ENCODE results near the gene DNAJC18.
"Not testable (repeated sequence)": the region's sequence is repeated elsewhere in the genome, so short reads cannot be mapped to it uniquely, and the experiment has no call there.

The DNAJC18 gene

GRCh38 chr5:139460455-139460854 is 21.1 kb upstream of the DNAJC18 start:
- no peak for DNase-seq

GRCh38 chr5:139459451-139459934 is 20.2 kb upstream of the DNAJC18 start:
- no peak for DNase-seq

- DNase-seq = peak; percentile 68
Observed at GRCh38 chr5:139458580-139459407, 19.5 kb upstream of the DNAJC18 start.

GRCh38 chr5:139457653-139458306 is 18.5 kb upstream of the DNAJC18 start:
- DNase-seq = no peak

- DNase-seq = no peak
Observed at GRCh38 chr5:139457241-139457640, 17.9 kb upstream of the DNAJC18 start.

- no peak for DNase-seq
Observed at GRCh38 chr5:139456776-139457175, 17.5 kb upstream of the DNAJC18 start.

- DNase-seq = no peak
Observed at GRCh38 chr5:139454568-139455290, 15.4 kb upstream of the DNAJC18 start.

- DNase-seq = no peak
Observed at GRCh38 chr5:139453683-139454567, 14.6 kb upstream of the DNAJC18 start.

- no peak for DNase-seq
Observed at GRCh38 chr5:139451878-139452660, 12.7 kb upstream of the DNAJC18 start.

GRCh38 chr5:139451176-139451575 is 11.9 kb upstream of the DNAJC18 start:
- no peak for DNase-seq

- DNase-seq = no peak
Observed at GRCh38 chr5:139446956-139447779, 7.8 kb upstream of the DNAJC18 start.

- DNase-seq = no peak
Observed at GRCh38 chr5:139445325-139446170, 6.2 kb upstream of the DNAJC18 start.

GRCh38 chr5:139443831-139444453 is 4.6 kb upstream of the DNAJC18 start:
- DNase-seq = no peak

- DNase-seq = not testable (repeated sequence)
Observed at GRCh38 chr5:139440416-139440815, 1.1 kb upstream of the DNAJC18 start.

- DNase-seq = no peak
Observed at GRCh38 chr5:139438707-139439012, 665 bp downstream of the DNAJC18 start.

- DNase-seq = no peak
Observed at GRCh38 chr5:139435676-139436075, 3.6 kb downstream of the DNAJC18 start.

- no peak for DNase-seq
Observed at GRCh38 chr5:139431706-139432105, 7.6 kb downstream of the DNAJC18 start.

GRCh38 chr5:139430015-139430414 is 9.3 kb downstream of the DNAJC18 start:
- no peak for DNase-seq

- DNase-seq = peak; percentile 33
Observed at GRCh38 chr5:139426203-139426885, 13.0 kb downstream of the DNAJC18 start.

All from hematopoietic multipotent progenitor cell treated with erythropoietin and hydrocortisone succinate and interleukin-3 and kit ligand, for 6 days (in vitro differentiated cells).